H1 (cell line): ENCODE results near the gene FAM53A. TPM values are rescaled to one million over a fixed set of nuclear protein-coding genes. Genes with fewer than 3 reads are reported as not detected.

Experiments used
- ASH2L ChIP-seq: fragments of 200-600, 300-600 bp; sonication (generic); IDR thresholded peaks from one replicate; pipeline ENCODE4 v1.7.1; 2017; ENCODE audit warnings: low read length
- BACH1 ChIP-seq: IDR thresholded peaks from 2 replicates; pipeline ENCODE4 v1.6.1; 2012; ENCODE audit warnings: low read length, improper control_type of control experiment
- CBX5 ChIP-seq: fragments of 300-800, 300-1000 bp; sonication (generic); IDR thresholded peaks from 2 replicates; pipeline ENCODE4 v1.7.1; 2016; ENCODE audit warnings: antibody characterized with exemption, low read length, low read depth
- CEBPB ChIP-seq: IDR thresholded peaks from 2 replicates; pipeline ENCODE4 v1.6.1; 2012; ENCODE audit warnings: low read depth, low read length
- CREB1 ChIP-seq: IDR thresholded peaks from 2 replicates; pipeline ENCODE4 v1.6.1; 2012; ENCODE audit warnings: inconsistent platforms
- GABPA ChIP-seq: IDR thresholded peaks from 2 replicates; pipeline ENCODE4 v1.6.1; 2011; ENCODE audit warnings: mild to moderate bottlenecking, low read length, moderate library complexity, borderline replicate concordance; ENCODE audit not compliant: insufficient read depth
- GTF2F1 ChIP-seq: IDR thresholded peaks from 2 replicates; pipeline ENCODE4 v1.6.1; 2012; ENCODE audit warnings: low read depth, low read length, improper control_type of control experiment, borderline replicate concordance
- HDAC2 ChIP-seq, 2 experiments: fragments of 300-600 bp in 1 of 2; sonication (generic) in 1 of 2; IDR thresholded peaks; 2 replicates each; pipeline ENCODE4 v1.6.1; 2011 to 2012; ENCODE audit warnings: low read depth in 2 of 2, low read length in 2 of 2, mild to moderate bottlenecking in 2 of 2, moderate library complexity in 2 of 2, borderline replicate concordance in 1 of 2, inconsistent platforms in 1 of 2
- JUN ChIP-seq: IDR thresholded peaks from 2 replicates; pipeline ENCODE4 v1.6.1; 2011; ENCODE audit warnings: low read depth, mild to moderate bottlenecking, improper control_type of control experiment, low read length
- KDM1A ChIP-seq: fragments of 200-600, 300-600 bp; sonication (generic); IDR thresholded peaks from 2 replicates; pipeline ENCODE4 v1.7.1; 2016; ENCODE audit warnings: mild to moderate bottlenecking, low read length, borderline replicate concordance
- KDM4A ChIP-seq: IDR thresholded peaks from one replicate; pipeline ENCODE4 v1.7.1; 2012; ENCODE audit warnings: low read depth, mild to moderate bottlenecking, moderate library complexity, low read length, inconsistent platforms; ENCODE audit not compliant: severe bottlenecking
- KDM5A ChIP-seq: fragments of 200-600 bp; IDR thresholded peaks from 2 replicates; pipeline ENCODE4 v1.7.1; 2012; ENCODE audit warnings: mild to moderate bottlenecking, low read length, inconsistent platforms, mixed read lengths
- MAX ChIP-seq: IDR thresholded peaks from 2 replicates; pipeline ENCODE4 v1.6.1; 2012; ENCODE audit warnings: inconsistent platforms
- POLR2AphosphoS5 ChIP-seq: IDR thresholded peaks from 2 replicates; pipeline ENCODE4 v1.6.1; 2011; ENCODE audit warnings: low read depth, low read length
- RXRA ChIP-seq: IDR thresholded peaks from 2 replicates; pipeline ENCODE4 v1.6.1; 2011; ENCODE audit warnings: low read depth, mild to moderate bottlenecking, low read length, moderate library complexity; ENCODE audit not compliant: insufficient read depth
- SIX5 ChIP-seq: IDR thresholded peaks from 2 replicates; pipeline ENCODE4 v1.6.1; 2011; ENCODE audit warnings: mild to moderate bottlenecking, low read depth, low read length
- SP1 ChIP-seq: IDR thresholded peaks from 2 replicates; pipeline ENCODE4 v1.6.1; 2011; ENCODE audit warnings: low read depth, low read length
- SRF ChIP-seq: IDR thresholded peaks from 2 replicates; pipeline ENCODE4 v1.6.1; 2011; ENCODE audit warnings: mild to moderate bottlenecking, low read depth, low read length, moderate library complexity
- TAF1 ChIP-seq: IDR thresholded peaks from 2 replicates; pipeline ENCODE4 v1.6.1; 2011; ENCODE audit warnings: mild to moderate bottlenecking, low read depth, low read length
- TAF7 ChIP-seq: optimal IDR thresholded peaks from 2 replicates; pipeline ENCODE3; 2011; ENCODE audit warnings: low read depth, mild to moderate bottlenecking, inconsistent platforms, low read length, moderate library complexity, borderline replicate concordance
- TCF12 ChIP-seq: IDR thresholded peaks from 2 replicates; pipeline ENCODE4 v1.6.1; 2011; ENCODE audit warnings: low read depth, mild to moderate bottlenecking, low read length
- TEAD4 ChIP-seq: IDR thresholded peaks from 2 replicates; pipeline ENCODE4 v1.6.1; 2012; ENCODE audit warnings: low read depth, low read length, inconsistent platforms, mixed read lengths
- USF2 ChIP-seq: IDR thresholded peaks from 2 replicates; pipeline ENCODE4 v1.6.1; 2011; ENCODE audit warnings: low read length, improper control_type of control experiment
- YY1 ChIP-seq: IDR thresholded peaks from 2 replicates; pipeline ENCODE4 v1.6.1; 2011; ENCODE audit warnings: low read depth, mild to moderate bottlenecking, low read length
- polyA plus RNA-seq, 7 experiments: library from polyadenylated mRNA; depleted of rRNA in 3 of 7; stranded (reverse) in 5 of 7; unstranded in 2 of 7; fragments of >200 nt in 5 of 7; fragments of 200-250 nt in 2 of 7; gene quantifications; 1 replicate in 5 of 7; 2 replicates in 1 of 7; 4 replicates in 1 of 7; pipeline versions ENCODE4 v1.2.1 to v1.2.3, GENCODE V29; 2011 to 2013; ENCODE audit warnings: missing spikeins in 2 of 7, mixed read lengths in 2 of 7
- total RNA-seq: library from RNA; stranded (reverse); fragmentation: NEBNext Ultra II Directional; extraction: Animal tissue kit (Norgen Biotek cat#: 25700); gene quantifications from 2 replicates; pipeline ENCODE4 v1.2.1, GENCODE V29; 2021

Gene FAM53A
- total and polyA plus RNA-seq, 2 of the 8 experiments (the other 6 are each of a cell fraction or from before 2014, with no cell fraction given): 1.9 to 2.0 TPM

- TF ChIP-seq USF2 (no peak), TAF7 (no peak), CREB1 (peak; percentile 97), ASH2L (peak; percentile 43), GABPA (no peak), KDM4A (peak; percentile 79), BACH1 (no peak), KDM5A (no peak), SIX5 (no peak), HDAC2 (IDR thresholded peaks at IDR 0.05; ENCODE audit: borderline replicate concordance in 1 of 2, low read depth in 2 of 2, low read length in 2 of 2) (0 out of 4 replicates have a peak, but pooled peaks of 1 of the 2 experiments have one; percentile 37), KDM1A (no peak), GTF2F1 (no peak), RXRA (no peak), TAF1 (no peak; the same call in 1 of the 2 replicates), SRF (no peak), CEBPB (no peak), CBX5 (no peak), JUN (no peak), POLR2AphosphoS5 (peak; percentile 71), TEAD4 (no peak), SP1 (no peak), MAX (no peak), YY1 (no peak), TCF12 (no peak)
Measured at GRCh38 chr4:1713003-1713851, 29.1 kb upstream of the FAM53A start (continued).
